HG03457 (cell line): ENCODE results near the gene ATOX1.
"Not testable (repeated sequence)": the region's sequence is repeated elsewhere in the genome, so short reads cannot be mapped to it uniquely, and the experiment has no call there.

Experiments
- ATAC-seq: cut with Tn5 transposase; IDR thresholded peaks from one replicate; pipeline ENCODE4 v1.9.1; 2021; ENCODE audit warnings: moderate number of reproducible peaks; ENCODE audit not compliant: unreplicated experiment

The ATOX1 gene, protein sequence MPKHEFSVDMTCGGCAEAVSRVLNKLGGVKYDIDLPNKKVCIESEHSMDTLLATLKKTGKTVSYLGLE

DNA sequence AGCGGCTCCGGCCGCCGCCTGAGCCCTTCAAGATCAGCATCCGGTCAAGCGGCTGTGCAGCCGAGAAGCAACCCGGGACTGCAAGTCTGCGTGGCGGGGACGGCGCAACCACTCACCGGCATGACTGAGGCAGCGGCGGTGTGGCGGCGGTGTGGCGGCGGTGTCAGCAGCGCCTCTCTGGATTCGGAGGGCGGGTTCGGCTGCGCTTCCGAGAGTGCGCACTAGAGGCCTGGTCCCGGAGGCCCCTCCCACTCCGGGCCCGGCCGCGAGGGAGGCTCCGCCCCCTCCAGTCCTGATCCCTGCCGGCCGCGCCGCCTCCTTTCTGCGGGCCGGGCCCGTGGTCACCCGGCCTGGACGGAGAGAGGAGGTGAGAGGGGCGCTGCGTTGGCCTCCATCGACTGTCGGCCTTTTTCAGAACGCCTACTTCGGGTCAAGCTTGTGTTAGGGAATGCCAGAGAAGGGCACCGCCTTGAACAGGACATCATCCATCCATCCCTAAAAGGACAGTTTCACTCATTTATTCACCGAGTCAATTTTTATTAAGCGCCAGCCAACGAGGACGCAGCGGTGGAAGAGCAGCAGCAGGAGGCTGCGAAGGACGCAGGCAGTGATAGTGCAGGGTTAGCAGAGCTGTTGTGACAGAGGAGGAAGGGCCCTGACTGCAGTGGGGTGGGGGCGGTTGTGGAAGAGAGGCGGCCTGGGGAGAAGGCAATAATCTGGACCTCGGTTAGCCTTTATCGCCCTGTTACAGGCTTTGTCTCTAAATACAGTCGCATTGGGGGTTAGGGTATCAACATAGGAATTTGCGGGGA is at the start of gene ATOX1:
Gene ATOX1, minus strand, starts transcription at position 202 of the 812 bp plus-strand sequence. Its CDS starts 80 bp downstream, at position 122.
- peak; percentile 97 for ATAC-seq

DNA sequence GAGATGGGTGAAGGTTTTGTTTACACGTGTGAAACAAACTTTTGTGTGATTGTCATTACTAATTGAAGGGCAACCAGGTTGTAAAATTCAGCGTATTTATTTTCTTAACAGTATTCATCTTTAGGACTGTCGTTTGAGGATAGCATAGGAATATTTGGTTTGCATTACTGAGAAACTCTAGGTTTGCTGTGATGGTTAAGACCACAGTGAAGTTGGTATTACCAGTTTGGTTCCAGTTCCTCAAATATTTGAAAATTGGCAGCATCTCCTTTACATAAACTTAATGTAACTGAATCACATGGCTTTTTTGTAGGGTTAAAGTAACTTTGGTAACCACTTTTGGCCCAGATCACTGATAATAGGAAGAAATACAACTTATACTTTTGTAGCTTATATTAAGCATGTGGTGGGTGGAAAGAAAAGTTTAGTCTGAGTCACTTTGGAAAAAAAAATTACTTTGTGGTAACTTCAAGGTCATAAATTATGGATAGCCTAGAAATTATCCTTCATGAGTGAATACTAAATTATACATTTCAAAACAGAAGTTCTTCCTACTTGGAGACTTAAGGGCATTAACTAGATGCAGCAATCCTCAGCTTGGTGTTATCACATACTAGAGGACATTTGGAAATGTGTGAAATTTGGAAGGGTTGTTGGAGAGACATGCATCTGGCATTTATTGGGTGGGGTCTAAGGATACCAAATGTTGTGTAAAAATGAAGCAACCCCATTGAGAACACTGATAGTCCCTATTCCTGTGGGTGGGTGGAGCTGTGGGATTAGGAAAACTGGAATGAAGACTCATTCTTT is 47.2 kb upstream of the ATOX1 start:
- no peak for ATAC-seq

DNA sequence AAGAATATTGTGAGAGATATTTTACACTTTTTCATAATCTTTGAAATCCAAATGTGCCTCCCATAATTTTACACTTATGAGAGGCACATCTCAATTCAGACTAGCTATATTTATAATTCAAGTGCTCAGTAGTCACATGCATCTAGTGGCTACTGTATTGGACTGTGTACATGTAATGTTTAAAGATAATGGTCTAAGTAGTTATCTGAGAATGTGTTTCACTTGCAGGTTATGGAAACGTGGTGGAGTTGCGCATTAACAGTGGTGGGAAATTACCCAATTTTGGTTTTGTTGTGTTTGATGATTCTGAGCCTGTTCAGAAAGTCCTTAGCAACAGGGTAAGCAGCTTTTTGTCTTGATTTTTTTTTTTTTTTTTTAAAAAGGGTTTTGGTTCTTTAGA is 42.1 kb upstream of the ATOX1 start:
- ATAC-seq = no peak

DNA sequence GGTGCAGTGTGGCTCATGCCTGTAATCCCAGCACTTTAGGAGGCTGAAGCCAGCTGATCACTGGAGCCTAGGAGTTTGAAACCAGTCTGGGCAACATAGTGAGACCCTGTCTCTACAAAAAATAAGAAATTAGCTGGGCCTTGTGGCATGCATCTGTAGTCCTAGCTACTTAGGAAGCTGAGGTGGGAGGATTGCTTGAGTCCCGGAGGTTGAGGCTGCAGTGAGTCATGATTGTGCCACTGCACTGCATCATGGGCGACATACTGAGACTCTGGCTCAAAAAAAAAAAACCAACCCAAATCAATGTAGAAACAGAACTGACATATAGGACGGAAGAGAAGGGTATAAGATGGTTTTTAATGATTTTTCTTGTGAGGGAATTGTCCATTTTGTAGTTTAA is 41.0 kb upstream of the ATOX1 start:
- ATAC-seq = no peak

DNA sequence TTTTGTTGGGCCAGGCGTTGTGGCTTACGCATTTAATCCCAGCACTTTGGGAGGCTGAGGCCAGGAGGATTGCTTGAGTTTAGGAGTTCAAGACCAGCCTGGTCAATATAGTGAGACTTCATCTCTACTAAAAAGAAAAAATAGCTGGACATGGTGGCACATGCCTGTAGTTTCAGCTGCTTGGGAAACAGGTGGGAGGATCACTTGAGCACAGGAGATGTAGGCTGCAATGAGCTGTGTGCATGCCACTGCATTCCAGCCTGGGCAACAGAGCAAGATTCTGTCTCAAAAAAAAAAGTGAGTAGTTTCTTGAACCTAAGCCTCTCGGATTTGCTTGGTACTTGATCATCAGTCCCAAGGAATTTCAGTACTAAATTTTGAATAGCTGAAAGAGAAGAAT is 40.2 kb upstream of the ATOX1 start:
- no peak for ATAC-seq

DNA sequence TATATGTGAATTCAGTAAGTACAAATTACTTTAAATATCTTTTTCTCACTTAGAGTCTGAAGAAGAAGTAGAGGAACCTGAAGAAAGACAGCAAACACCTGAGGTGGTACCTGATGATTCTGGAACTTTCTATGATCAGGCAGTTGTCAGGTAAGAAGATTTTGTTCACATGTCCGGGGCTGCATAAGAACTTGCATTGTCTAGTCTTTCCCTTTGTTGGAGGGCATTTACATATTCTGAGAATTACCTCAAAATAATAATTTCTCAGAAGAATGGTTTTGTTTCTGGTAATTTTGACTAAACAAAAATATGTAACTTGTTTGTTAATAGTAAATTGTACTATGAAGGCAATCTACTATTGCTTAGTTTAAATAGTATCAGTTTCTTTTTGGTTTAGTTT is 37.0 kb upstream of the ATOX1 start:
- no peak for ATAC-seq

DNA sequence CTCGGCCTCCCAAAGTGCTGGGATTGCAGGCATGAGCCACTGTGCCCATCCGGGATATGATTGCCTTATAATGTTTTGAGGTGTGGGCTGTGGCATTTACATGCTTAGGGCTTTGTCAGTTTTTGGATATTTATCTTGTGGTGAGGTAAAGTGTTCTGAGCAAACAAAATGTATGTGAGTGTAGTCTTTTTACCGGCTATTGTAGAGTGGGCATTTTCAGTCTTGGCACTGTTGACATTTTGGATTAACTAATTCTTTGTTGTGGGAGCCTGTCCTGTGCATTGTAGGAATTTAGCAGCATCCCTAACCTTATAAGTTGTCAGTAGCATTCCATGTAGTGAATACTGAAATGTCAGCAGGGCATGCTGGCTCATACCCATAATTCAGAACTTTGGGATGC is 34.9 kb upstream of the ATOX1 start:
- no peak for ATAC-seq

DNA sequence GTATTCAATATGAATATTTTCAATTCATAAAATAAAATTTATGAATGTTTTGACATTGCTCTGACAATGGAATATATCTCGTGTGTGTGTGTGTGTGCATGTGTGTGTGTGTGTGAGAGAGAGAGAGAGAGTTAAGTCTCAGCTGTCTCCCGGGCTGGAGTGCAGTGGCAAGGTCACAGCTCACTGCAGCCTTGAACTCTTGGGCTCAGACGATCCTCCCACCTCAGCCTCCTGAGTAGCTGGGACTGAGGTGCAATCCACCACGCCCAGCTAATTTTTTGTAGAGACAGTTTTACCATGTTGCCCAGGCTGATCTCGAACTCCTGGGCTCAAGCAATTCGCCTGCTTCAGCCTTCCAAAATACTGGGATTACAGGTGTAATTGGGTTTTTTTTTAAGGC is 29.4 kb upstream of the ATOX1 start:
- no peak for ATAC-seq

DNA sequence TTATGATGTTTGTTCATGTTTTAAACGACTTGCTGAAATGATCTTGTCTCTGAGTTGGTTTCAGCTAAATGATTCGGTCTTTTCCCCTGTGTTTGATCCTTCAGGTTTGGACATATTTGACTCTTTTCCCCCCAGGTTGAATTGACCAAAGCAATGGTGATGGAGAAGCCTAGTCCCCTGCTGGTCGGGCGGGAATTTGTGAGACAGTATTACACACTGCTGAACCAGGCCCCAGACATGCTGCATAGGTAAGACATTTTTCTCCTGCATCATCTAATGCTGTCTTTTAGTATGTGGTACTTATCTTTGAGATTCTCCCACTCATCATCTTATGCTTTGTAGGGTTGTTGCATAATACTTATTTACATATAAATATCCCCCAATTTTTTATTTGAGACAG is 28.0 kb upstream of the ATOX1 start:
- ATAC-seq = no peak

DNA sequence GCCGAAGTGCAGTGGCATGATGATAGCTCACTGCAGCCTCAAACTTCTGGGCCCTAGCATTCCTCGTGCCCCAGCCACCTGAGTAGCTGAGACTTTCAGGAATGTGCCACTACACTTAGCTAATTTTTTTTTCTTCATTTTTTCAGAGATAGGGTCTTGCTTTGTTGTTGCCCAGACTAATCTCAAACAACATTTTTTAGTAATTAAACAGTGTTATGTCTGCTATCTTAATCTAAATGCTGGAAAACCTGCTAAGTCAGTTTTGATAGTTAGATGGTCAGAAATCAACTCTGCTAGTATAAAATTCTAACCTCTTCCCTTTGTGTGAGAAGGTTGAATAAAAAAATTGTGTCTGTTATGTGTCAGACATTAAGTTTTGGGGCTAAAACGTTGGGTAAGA is 25.7 kb upstream of the ATOX1 start:
- no peak for ATAC-seq

DNA sequence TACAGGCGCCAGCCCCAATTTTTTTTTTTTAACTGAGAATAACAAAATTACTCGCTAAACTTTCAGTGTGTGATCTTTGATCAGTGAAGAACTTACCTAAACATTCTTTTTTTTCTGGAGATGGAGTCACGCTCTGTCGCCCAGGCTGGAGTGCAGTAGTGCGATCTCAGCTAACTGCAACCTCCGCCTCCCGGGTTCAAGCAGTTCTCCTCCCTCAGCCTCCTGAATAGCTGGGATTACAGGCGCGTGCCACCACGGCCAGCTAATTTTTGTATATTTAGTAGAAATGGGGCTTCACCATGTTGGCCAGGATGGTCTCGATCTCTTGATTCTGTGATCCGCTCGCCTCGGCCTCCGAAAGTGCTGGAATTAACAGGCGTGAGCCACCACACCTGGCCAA is 25.2 kb upstream of the ATOX1 start:
- ATAC-seq = not testable (repeated sequence)

DNA sequence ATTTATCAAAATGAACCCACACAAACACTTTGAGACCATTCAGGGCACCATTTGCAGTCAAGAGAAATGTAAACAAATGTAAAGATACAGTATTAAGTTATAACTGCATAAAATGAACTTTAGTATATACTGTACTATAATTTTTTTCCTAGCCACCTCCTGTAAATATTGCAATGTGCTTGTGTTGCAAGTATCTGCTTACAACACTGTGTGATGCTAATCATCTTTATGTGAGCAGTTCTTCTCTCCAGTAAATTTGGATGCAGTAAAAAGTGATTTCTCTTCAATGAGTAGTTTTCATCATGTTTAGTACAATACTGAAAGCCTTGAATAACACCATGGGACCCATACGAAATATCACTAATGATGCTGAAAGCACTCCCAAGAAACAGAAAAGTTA is 22.8 kb upstream of the ATOX1 start:
- no peak for ATAC-seq

DNA sequence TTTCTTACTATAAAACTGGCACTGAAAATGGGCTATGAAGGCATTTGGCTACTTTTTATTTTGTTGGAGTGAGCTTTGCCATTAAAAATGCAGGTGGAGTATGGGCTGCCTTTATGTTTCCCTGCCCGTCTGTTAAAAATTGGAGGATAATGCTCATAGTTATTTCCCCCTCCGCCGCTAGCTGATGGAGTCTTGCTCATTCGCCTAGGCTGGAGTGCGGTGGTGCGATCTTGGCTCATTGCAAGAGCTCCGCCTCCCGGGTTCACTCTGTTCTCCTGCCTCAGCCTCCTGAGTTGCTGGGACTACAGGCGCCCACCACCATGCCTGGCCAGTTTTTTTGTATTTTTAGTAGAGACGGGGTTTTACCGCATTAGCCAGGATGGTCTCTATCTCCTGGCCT is 21.9 kb upstream of the ATOX1 start:
- ATAC-seq = no peak

DNA sequence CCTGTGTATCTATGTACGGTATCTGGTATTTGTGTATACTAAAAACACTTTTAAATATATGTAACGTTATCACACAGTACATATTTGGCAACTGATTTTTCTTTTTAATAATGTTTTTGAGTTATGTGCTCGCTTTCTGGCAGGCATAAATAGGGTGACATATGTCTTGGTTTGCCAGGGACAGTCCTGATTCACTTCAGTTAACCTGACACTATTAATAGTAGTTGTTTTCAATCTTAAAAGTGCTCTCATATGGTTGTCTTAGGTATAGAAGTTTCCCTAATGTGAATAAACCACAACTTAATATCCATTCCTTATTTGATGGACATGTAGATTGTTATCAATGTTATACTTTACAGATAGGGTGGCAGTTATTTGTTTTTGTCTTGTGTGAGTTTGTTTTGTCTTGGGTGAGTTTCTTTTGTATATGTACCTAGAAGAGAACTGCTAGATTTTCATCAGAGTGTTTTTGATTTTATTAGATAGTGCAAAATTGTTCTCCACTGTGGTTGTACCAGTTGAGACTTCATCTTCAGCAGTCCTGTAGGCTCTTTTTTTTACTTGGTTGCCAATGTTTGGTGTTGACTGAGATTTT is 21.2 kb upstream of the ATOX1 start:
- no peak for ATAC-seq

DNA sequence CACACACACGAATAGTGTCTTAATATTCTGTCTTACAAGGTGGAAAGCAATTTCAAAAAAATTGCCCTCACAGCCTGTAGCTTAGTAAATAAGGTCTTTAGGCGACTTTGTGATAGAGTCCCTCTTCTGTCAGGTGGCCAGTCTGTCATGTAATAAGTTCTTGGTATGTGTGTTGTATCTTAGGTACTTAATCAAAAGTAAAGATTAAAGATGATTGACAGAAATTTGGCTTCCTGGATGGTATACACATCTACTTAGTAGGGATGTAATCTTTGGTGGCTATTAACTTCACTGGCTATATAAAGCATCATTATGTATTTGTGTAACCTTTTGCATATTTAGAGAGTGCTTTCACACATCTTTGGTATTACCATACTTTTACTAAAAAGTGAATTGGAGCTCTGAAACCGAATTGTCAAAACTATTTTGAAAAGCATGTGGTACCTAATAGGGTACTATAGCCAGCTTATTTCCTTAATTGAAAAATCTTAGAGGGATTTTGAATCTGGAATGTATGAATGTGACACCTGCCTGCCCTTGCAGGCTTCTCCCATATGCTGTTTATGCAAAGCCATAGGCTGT is 16.7 kb upstream of the ATOX1 start:
- ATAC-seq = no peak

DNA sequence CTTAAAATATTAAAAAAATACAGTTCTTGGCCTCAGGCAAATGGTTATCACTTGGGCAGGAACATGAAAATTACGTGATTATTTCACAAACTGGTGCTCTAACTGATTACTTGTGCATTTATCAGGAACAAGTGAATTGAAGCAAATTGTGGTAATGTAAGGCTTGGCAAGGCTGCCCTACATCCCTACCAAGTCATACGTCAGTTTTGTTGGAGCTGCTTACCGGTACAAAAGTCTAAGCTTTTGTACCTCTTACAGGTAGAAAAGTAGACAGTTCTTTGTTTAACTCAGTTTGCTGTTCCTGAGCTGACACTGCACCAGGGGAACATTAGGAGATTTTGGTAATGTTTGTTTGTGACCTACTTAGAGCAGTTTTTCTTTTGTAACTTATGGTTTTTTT is 15.5 kb upstream of the ATOX1 start:
- ATAC-seq = no peak

DNA sequence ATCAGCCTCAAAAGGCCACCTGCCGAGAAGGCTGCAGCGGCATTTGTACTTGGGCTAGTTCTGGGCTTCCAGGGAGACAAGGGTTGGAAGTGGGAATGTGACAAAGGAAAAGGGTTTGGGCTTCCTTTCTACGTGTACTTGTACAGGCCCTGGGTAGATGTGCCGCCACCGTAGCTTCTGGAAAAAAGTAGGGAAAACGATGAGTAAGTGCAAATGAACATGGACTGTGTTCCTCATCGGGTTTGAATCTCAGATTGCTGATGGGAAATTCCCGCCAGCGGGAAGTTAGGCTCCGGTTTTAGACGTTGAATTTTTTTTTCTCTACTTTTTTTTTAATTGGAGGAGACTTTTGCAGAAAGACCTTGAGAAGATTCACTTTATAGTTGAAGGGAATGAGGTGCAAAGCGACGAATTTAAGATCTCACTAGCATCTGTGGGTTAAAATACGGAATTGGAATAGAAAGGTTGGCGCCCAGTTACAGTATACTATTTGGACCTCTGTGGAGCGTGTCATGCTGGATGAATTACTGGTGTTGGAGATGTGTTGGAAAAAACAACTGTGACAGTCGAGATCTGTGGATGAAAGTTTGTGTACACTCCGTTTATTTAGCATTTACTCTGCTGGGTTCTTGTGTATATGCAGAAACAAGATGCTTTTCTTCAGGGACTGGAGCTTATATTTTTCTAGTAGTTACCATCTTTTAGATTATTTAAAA is 14.6 kb upstream of the ATOX1 start:
- ATAC-seq = no peak

DNA sequence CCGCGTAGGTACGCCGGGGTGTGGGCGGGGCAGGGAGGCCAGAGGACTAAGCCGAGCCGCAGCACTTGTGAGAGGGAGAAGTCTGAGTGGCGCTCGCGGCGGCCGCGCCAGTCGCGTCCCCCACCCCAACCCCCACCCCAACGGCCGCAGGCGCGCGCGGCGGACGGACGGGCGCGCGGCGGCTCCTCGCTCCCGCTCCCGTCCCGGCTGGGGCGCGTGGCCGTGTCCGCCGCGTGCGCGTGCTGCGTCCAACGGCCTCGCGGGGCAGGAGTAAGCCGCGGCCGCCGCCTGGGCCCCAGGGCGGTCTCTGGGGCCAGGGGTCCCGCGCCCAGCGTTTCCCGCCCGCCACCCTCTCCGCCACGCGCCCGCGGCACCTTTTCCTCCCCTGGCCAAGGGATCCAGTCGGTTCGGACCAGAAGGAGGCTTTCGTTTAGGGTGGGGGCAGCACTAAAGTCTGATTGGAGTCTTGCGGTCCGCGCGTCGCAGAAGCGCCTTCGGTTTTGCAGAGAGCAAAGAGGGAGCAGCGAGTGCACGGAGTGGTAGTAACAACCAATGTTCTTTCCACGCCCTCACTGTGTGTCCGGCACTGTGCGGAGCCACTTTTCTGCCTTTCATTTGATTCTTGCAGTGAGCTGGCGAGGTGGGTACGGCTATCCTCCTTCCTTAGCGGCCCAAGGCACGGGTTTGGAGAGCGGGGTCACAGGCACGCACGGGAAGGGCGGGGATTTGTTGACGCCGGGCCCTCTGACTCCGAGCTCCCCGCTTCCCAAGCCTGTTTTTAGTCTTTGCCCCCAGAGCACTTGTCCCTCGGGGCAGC is 13.8 kb upstream of the ATOX1 start:
- no peak for ATAC-seq

DNA sequence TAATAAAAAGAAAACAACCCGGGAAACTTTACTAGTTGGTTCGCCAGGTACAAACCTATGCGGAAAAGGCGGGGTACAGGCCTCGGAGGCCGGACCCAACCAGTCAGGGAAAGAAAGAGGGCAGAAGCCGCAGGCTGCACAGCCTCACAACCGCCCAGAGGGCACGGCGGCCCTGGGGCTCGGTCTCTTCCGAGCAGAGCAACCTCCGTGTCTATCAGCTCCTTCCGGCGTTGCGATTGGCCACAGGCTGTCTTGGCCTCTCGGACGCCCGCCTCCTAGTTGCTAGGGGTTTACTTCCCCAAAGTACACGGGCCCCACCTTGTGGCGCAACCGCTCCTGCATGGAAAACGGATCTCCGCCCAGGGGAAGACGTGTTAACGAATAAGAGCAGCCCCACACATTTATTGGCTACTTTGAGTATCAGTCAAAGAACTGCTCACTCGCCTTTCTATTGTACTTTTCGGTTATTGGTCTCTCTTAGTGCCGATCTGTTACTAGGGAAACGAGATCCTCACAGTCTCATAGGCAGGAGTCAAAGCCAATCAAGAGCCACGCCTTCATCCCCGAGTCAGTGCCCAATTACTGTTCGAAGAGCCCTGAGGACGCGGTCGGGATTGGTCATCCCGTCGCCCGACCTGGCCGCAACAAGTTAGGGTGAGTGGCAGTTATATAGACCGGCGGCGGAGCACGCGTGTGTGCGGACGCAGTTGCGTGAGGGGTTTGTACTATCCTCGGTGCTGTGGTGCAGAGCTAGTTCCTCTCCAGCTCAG is 13.0 kb upstream of the ATOX1 start, which contains the start of gene G3BP1:
Gene G3BP1, plus strand, starts transcription at position 696 of the 770 bp plus-strand sequence. CDS start 14,667 bp downstream, outside the sequence.
- peak; percentile 81 for ATAC-seq
